HG02642 (cell line): Measurements from ENCODE around the gene OR2A5.
"Not testable (repeated sequence)": the region's sequence is repeated elsewhere in the genome, so short reads cannot be mapped to it uniquely, and the experiment has no call there.

Source experiments
- ATAC-seq: cut with Tn5 transposase; IDR thresholded peaks from one replicate; pipeline ENCODE4 v1.9.1; 2021; ENCODE audit warnings: mild to moderate bottlenecking; ENCODE audit not compliant: unreplicated experiment, poor library complexity

Gene OR2A5

DNA sequence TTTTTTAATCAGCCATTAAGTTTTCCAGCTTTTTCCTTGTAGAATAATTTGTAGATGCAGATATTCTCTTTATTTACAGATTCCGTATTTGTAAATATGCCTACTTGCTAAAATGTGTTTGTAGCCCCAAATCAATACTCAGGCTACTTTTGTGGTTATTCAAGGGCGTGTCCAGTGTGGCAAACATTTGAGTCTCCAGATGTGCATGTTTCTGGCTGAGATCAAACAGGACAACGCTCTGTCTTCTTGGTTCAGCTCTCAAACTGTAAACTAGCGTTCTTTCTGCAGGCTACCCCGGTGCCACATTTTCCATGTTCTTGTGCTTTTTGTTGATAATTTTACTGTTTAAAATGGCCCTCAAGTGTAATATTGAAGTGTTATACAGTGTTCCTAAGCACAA is 16.2 kb upstream of the OR2A5 start:
- ATAC-seq, result no peak

DNA sequence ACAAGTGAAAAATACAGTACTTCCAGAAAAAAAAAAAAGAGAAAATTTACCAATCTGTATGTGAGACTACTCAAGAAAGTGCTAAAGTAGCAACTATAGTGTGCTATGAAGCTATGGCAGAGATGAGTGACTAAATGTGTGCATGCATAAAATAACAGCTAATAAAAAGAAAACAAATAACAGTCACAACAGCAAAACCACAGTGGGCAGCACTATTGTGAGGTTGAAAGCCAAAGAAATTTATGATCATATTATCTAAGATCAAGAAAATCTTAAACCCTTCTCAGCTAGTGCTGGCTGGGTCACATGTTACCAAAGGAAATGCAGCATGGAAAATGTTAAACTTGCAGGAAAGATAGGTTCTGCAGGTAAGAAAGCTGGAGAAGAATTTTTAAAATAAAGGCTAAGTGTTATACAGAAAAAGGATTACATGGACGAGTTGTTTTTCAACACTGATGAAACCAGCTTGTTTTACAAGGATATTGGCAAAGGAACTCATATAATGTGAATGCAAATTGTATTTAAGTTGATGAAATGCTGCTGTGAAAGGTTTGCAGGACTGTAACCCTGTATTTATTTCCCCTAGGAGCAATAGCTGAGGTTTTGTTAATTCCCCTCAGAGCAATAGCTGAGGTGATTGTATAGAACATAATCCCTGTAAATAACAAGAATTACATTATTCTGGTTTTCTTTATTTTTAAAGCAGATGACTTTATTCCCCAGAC is 15.6 kb upstream of the OR2A5 start:
- no peak for ATAC-seq

DNA sequence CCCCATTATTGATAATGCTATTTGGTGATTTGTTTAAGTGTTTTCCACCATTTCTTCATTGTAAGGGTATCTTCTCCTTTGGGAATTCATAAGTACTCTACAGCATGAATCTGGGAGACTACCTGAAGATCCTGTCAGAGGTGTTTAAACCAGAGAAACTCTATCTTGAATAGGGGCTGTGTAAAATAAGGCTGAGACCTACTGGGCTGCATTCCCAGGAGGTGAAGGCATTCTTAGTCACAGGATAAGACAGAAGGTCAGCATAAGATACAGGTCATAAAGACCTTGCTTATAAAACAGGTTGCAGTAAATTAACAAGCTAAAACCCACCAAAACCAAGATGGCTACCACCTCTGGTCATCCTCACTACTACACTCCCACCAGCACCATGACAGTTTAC is 13.4 kb upstream of the OR2A5 start:
- no peak for ATAC-seq

DNA sequence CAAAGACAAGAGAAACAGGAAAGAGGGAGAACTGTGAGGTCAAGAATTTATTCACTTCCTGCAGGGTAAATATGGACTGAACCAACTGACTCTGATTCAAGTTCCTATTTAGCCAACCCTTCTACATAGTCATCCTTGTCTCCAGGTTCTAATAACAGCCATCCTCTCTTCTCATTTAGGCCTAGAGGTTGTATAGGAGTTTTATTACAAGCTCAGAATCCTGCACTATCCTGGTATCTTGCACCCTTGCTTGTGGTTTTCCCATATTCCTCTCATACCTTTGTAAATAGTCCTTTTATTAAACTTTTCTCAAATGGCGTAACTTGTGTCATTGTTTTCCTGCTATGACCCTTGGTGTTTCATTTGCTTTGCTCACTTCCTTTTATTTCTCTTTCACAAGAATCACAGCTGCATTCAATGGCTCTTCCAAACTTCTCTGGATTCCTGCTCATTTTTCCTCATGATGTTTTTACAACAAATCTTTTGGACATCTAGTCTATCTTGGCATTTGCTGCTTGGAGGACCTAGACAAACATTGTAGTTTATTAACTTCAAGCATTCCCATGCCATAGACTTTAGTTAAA is 12.4 kb upstream of the OR2A5 start:
- no peak for ATAC-seq

DNA sequence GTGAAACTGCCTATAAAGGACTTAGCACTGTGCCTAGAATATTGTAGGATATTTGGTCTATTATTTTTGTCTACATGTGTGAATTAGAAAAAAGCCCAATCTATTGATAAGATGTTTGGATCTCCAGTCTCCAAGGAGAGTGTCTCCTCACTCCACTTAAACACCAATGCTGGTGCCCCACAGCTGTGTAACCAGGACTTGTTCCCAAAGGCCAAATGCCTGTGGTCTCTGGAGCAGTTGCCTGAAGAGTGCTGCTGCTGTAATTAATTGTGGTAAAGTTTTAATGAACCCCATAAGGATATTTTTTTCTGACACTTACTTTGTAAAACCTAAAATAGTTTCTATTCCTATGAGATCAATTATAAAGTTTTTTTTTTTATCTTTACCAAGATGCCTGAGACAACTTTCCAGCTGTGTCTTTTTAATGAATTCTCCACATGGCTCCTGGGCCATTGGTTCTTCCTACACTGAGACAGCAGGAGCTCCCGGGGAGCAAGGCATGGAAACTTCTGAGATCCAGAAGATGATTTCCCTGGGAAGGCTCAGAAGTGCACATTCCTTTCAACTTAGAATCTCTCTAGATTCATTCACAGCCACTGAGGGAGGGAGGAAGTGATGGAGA is 11.2 kb upstream of the OR2A5 start:
- no peak for ATAC-seq

DNA sequence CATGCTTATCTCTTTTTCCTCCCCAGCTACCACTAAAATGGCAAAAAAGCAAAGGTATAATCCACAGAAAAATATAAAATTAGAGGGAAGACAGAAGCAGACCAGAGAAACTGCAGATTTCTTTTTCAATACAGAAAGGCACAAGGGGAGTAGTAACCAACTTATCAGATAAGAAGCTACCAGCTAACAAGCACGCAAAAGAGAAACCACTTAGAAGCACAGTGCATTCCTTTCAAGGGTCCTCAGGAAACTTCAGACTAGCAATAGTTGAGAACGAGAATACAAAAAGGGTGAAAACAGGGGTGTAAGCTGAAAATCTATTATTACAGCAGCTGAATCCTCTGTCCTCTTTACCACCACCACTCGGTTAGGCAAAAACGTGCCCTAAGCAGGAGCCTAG is 9.9 kb upstream of the OR2A5 start:
- no peak for ATAC-seq

DNA sequence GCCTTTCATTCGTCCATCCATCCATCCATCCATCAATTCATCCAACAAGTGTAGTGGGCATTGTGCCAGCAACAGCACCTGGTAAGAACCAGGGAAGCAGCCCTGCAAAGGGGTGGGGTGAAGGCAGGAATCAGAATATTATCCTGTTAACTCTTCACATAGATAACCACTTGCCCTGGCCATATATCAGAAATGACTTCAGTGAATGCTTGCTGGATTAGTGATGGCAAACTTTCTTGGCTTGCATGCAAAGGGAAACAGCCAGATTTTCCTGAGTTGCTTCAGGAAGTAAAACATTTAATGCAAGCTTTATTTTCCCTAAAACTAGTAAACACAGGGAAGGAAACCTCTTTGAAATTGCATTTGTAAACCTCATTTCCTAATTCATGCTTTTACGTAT is 743 bp downstream of the OR2A5 start:
- ATAC-seq, result no peak

DNA sequence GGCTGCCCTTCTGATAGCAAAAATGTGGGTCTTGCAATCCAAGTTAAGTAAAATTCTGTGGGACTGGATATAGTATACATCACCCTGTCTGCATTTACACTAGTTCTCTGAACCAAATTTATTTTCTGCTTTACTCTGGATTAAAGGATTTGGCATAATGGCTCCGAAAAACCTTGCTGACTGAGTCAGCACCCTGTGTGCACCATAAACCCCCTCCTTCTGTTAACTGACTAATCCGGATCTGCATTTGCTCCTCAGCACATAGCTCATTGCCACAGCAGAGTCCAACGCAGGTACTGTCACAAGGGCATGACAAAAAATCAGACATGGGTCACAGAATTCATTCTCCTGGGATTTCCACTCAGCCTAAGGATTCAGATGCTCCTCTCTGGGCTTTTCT is 1.3 kb downstream of the OR2A5 start:
- no peak for ATAC-seq

DNA sequence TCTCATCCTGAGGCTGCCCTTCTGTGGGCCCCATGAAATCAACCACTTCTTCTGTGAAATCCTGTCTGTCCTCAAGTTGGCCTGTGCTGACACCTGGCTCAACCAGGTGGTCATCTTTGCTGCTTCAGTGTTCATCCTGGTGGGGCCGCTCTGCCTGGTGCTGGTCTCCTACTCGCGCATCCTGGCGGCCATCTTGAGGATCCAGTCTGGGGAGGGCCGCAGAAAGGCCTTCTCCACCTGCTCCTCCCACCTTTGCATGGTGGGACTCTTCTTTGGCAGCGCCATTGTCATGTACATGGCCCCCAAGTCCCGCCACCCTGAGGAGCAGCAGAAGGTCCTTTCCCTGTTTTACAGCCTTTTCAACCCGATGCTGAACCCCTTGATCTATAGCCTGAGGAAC is 2.1 kb downstream of the OR2A5 start:
- ATAC-seq, result not testable (repeated sequence)

DNA sequence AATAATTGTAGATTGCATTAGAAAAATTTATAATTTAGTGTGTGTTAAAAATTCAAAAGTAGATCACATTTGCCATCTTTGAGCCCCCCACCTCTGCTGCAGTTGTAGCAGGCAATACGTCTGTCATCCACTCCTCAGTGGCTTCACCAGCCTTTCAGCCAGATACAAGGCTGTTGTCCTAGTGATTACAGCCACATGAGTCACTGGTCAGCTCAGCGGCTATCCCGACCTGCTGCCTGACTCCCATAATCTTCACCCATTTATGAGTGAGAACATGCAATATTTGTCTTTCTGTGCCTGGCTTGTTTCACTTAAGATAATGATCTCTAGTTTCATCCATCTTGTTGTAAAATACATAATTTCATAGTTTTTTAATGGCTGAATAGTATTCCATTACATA is 9.2 kb downstream of the OR2A5 start:
- ATAC-seq, result no peak

DNA sequence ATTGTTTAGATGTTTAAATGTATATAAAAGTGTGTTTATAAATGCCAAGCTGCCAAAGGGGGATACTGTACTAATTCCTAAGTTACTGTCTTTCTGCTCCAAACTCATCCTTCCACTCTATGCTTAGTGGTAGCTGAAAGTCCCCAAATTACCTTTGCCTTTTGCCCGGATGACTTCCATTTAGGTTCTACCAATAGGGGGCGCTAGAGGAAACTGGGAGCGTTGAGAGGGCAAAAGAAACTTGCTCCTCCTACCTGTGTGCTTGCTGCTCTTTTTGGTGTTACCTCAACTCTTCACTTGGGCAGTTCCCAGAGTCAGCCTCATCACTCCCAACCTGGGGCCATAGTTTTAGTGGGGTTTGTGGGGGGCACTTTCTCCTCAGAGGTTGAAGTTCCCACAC is 15.0 kb downstream of the OR2A5 start:
- ATAC-seq, result no peak

DNA sequence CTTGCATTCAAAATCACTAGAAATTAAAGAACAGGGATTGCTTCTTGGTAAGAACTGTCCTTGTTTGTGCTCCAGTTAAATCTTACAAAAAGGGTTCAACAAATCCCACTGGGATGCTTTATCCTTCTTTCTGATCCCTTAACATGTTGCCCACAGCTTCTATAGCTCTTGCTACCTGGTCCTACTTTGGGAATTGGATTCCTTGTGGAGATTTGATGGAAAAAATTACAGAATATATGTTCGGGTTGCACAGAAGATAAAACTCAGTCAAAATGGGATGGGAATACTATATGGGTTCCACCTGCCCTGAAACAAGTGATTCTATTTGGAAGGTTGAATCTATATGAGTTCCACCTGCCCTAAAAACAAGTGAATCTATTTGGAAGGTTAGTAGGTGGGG is 20.8 kb downstream of the OR2A5 start, which contains the start of gene OR2A25:
OR2A25 (plus strand) TSS at position 301 of the 400 bp plus-strand sequence. CDS start 4,409 bp downstream, outside the sequence.
- no peak for ATAC-seq

DNA sequence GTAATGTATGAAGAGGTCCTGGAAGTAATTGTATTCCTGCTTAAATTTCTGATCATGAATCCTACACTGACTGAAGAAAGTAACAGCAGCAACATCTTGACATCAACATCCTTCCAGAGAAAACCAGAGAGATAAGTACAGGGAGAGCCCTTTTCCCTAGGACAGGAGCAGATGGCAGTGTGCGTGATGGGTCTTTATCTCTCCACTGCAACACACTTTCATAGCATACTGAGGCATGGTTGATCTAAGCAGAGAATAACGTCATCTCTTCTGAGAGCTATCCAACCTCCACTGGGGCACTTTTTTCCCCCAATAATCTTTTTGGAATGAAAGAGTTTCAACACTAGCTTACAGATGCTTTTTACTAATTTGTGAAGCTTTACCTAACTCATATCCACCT is 21.2 kb downstream of the OR2A5 start:
- no peak for ATAC-seq

DNA sequence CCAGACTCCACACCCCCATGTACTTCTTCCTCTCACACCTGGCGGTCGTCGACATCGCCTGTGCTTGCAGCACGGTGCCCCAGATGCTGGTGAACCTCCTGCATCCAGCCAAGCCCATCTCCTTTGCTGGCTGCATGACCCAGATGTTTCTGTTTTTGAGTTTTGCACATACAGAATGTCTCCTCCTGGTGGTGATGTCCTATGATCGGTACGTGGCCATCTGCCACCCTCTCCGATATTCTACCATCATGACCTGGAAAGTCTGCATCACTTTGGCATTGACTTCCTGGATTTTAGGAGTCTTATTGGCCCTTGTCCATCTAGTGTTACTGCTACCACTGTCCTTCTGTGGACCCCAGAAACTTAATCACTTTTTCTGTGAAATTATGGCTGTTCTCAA is 25.6 kb downstream of the OR2A5 start:
- no peak for ATAC-seq

DNA sequence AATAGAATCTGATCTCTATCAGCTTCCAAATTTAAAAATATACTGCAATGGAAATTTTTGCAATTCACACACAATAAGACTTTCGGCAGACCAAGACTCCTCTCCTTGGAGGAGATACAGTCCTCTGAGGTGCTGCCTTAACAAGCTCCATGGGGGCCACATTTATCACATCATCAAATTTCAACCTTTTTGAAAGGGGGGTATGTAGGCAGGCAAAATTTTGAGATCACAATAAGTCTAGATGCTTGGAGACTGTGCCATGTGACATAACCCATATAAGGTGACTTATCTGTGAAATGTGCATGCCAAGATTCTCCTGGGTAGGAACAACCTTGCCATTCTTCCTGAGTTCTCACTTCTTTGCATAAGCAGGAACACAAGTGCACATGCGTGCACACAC is 37.2 kb downstream of the OR2A5 start, which contains the start of gene OR2A12:
OR2A12 (plus strand) TSS at position 301 of the 400 bp plus-strand sequence. CDS start 8,830 bp downstream, outside the sequence.
- ATAC-seq, result no peak

DNA sequence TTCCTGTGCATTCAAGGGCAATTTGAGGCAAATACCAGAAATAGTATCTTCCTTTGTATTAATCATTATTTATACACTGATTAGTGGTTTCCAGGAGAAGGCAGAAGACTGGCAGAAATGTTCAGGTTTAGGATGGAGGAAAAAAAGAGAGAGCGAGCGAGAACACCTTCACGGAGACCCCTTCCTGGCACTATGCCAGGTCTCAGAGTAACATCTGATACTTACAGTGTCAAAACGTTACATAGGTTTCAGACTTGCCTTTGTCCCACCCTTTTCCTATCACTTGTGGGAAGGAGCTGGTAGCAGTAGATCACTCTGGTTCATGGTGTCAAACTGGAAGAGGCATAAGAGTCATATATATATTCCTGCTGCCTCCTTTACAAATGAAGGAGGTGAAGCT is 38.0 kb downstream of the OR2A5 start:
- ATAC-seq, result no peak

DNA sequence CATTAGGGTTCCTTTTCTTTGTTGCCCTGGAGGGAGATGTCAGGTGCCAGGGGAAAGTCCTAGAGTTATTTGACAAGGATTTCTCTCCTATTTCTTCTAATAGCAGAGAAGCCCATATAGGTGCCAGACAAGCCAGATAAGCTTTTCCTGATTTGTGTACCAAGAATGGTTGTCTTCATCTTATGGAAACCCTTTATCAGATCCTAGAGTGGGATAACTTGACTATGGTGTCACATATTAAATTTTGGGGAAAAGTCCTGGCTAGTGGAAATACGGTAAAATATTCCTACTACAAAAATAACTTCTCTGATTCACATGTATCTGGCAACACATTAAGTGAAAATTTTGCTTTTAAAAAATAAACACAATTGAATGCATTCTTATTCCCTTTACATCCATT is 38.5 kb downstream of the OR2A5 start:
- ATAC-seq, result no peak

DNA sequence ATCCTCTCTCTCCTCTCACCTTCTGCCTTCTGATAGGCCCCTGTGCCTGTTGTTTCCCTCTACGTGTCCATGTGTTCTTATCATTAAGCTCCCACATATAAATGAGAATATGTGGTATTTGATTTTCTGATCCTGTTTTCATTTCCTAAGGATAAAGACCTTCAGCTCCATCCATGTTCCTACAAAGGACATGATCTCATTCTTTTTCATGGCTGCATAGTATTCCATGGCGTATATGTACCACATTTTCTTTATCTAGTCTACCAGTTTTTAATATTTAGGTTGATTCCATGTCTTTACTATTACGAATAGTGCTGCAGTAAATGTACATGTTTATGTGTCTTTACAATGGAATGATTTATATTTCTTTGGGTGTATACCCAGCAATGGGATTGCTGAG is 41.9 kb downstream of the OR2A5 start:
- ATAC-seq, result no peak

DNA sequence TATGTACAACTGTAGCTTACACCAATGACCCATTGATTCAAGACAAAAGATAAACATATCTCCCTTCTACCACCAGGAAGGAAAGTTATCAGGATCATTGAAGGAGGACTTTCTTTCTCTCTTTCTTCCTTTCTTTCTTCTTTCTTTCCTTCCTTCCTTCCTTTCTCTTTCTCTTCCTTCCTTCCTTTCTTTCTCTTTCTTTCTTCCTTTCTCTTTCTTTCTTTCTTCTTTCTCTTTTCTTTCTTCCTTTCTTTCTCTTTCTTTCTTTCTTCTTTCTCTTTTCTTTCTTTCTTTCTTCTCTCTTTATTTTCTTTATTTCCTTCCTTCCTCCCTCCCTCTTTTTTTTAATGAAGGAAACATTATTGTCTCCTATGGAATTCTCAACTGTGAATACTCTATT is 50.0 kb downstream of the OR2A5 start:
- no peak for ATAC-seq

DNA sequence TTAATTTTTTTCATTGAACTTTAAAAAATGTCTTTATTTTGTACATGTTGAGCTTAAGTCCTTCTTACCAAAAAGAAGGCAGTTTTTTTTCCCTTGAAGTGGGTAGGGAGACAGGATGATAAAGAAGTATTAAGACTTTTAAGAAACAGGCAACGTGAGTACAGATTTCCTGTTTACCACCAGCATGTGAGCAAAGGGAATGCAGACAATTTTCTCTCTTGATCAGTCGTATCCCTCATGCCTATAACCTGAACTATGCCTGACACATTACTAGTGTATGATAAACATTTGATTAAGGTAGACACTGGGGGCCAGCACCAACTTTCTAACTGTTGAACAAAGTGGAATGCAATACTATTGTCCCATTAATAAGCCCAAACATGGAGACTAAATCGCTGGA is 51.9 kb downstream of the OR2A5 start:
- ATAC-seq, result no peak

DNA sequence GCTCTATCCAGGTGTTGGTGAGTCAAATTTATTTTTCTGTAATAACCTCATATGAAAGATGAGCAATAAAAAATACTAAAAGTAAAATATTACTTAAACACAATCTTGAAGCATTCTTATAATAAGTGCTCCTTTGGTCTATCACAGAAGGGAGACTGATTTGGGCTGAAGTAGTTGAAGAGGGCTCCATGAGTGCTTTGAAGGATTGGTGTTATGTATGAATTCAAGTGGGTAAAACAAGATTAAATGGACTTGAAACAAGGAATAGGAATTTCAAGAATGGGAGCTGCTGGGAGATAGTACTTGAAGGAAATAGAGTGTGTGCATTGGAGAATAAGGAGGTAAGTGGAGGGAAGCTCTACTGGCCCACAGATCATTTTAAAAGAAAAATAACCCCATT is 53.3 kb downstream of the OR2A5 start:
- no peak for ATAC-seq

DNA sequence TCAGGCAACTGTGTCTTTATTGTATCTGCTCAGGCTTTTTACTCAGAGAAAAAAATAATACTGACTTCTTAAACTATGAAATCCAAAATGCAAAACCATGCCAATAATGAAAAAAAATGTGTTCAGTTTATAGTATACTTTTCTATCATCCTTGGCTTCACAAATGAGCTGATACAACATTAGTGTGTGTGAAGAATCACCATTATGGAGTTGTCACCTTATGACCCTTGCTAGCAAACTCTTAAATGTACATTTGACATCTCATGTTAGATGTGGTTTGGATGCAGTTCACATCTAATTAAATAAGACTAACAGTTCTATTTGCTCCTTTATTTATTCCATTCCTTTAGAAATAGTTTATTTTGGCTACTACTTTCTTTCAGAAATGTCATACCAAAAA is 56.5 kb downstream of the OR2A5 start:
- no peak for ATAC-seq
